Dedifferentiated amniotic fluid mesenchymal stem cell (primary cell): Measurements from ENCODE around the gene LHX1.

ENCODE experiments used
- DNase-seq: peaks from one replicate; pipeline ENCODE4 v3.0.0-alpha.2; 2016; ENCODE audit errors: extremely low spot score

Gene LHX1

GRCh38 chr17:36972186-36972700 lies 35.0 kb downstream of the LHX1 start:
- DNase-seq = no peak

- DNase-seq = no peak
Measured at GRCh38 chr17:36972905-36973304, 35.6 kb downstream of the LHX1 start.

GRCh38 chr17:36975922-36976515 lies 38.7 kb downstream of the LHX1 start:
- DNase-seq = no peak

- no peak for DNase-seq
Measured at GRCh38 chr17:36977066-36977465, 39.8 kb downstream of the LHX1 start.

GRCh38 chr17:36977568-36977967 lies 40.3 kb downstream of the LHX1 start:
- DNase-seq = no peak

- DNase-seq = no peak
Measured at GRCh38 chr17:36978810-36979564, 41.7 kb downstream of the LHX1 start.

GRCh38 chr17:36979565-36979941 lies 42.3 kb downstream of the LHX1 start:
- DNase-seq = no peak

- DNase-seq = peak; percentile 44
Measured at GRCh38 chr17:36980280-36980761, 43.0 kb downstream of the LHX1 start.

- no peak for DNase-seq
Measured at GRCh38 chr17:36983618-36984017, 46.3 kb downstream of the LHX1 start.

GRCh38 chr17:36989173-36989572 lies 51.9 kb downstream of the LHX1 start:
- no peak for DNase-seq

- no peak for DNase-seq
Measured at GRCh38 chr17:36992701-36993100, 55.4 kb downstream of the LHX1 start.

- DNase-seq = no peak
Measured at GRCh38 chr17:36993227-36993626, 56.0 kb downstream of the LHX1 start.
